Panc1 (cell line): ENCODE results near the gene ABCA7. TPM values are rescaled to one million over a fixed set of nuclear protein-coding genes. Genes with fewer than 3 reads are reported as not detected.

Experiments used
- ATAC-seq: fragments of 200-7000 bp; cut with Tn5 transposase; 2 replicates; pipeline ENCODE4 v1.9.1; 2020; ENCODE audit warnings: mild to moderate bottlenecking, moderate library complexity
- BruUV-seq: library from RNA; stranded (reverse); fragments of 400-500 nt; replicated peaks from 2 replicates; lab custom pipeline; 2021; lab: Mats Ljungman, UMichigan
- CTCF ChIA-PET: fragments of 300-600 bp; sonication (Branson Sonifier 250); formaldehyde crosslinking; loops from one replicate; lab custom pipeline; 2022; ENCODE audit warnings: antibody characterized with exemption; lab: Charles Lee
- POLR2A ChIA-PET: fragments of 300-600 bp; sonication (Branson Sonifier 250); formaldehyde crosslinking; loops from one replicate; lab custom pipeline; 2022; ENCODE audit warnings: antibody characterized with exemption; lab: Charles Lee
- DNase-seq: peaks from one replicate; pipeline ENCODE4 v3.0.0-alpha.2; 2010; ENCODE audit warnings: low read depth, low spot score
- H3K27ac ChIP-seq: 2 replicates; pipeline ENCODE4 v1.5.1; 2011; ENCODE audit warnings: mild to moderate bottlenecking, low read length, inconsistent platforms
- H3K27me3 ChIP-seq: fragments of 200-500 bp; sonication (Bioruptor generic); 2 replicates; pipeline ENCODE4 v1.6.0; 2014; ENCODE audit warnings: low read length, inconsistent platforms; ENCODE audit not compliant: control insufficient read depth, insufficient read depth
- H3K36me3 ChIP-seq: fragments of 200-500 bp; sonication (Bioruptor generic); 2 replicates; pipeline ENCODE4 v1.5.1; 2014; ENCODE audit warnings: inconsistent platforms, mild to moderate bottlenecking, low read length, moderate library complexity; ENCODE audit not compliant: control insufficient read depth, insufficient read depth
- H3K4me1 ChIP-seq: 2 replicates; pipeline ENCODE4 v1.5.1; 2011; ENCODE audit warnings: inconsistent platforms, mild to moderate bottlenecking, low read length, moderate library complexity; ENCODE audit not compliant: control insufficient read depth, insufficient read depth
- H3K4me3 ChIP-seq, 2 experiments: 2 replicates each; pipeline ENCODE4 v1.5.1; 2011 to 2012; ENCODE audit warnings: low read depth in 2 of 2, low read length in 2 of 2, mild to moderate bottlenecking in 2 of 2, inconsistent platforms in 1 of 2, moderate library complexity in 1 of 2
- H3K9me3 ChIP-seq: fragments of 200-500 bp; sonication (Bioruptor generic); 2 replicates; pipeline ENCODE4 v1.5.1; 2014; ENCODE audit warnings: low read depth, mild to moderate bottlenecking, inconsistent platforms, low read length, moderate library complexity; ENCODE audit not compliant: control insufficient read depth, insufficient read depth
- CTCF ChIP-seq: fragments of 450-650 bp; IDR thresholded peaks from 2 replicates; pipeline ENCODE4 v1.5.1; 2017; ENCODE audit warnings: mild to moderate bottlenecking
- POLR2AphosphoS5 ChIP-seq: IDR thresholded peaks from 2 replicates; pipeline ENCODE4 v1.6.1; 2012; ENCODE audit warnings: mild to moderate bottlenecking, low read depth, low read length, moderate library complexity
- SIN3A ChIP-seq: IDR thresholded peaks from 2 replicates; pipeline ENCODE4 v1.6.1; 2012; ENCODE audit warnings: low read depth, mild to moderate bottlenecking, low read length, moderate library complexity, borderline replicate concordance; ENCODE audit not compliant: insufficient read depth
- TCF7L2 ChIP-seq: IDR thresholded peaks from 2 replicates; pipeline ENCODE4 v1.6.1; 2011; ENCODE audit warnings: mild to moderate bottlenecking, low read depth, low read length, inconsistent platforms
- in situ Hi-C: cut with HindIII; loops from 2 replicates; pipeline ENCODE4 v1.10.0; 2016; ENCODE audit warnings: low sequenced_read_pairs, low pct_unique_long_range_greater_than_20kb
- intact Hi-C: fragments of 100-400 bp; cut with micrococcal nuclease; formaldehyde crosslinking; loops from one replicate; pipeline ENCODE4 v1.10.0; 2022; ENCODE audit not compliant: unreplicated experiment
- total RNA-seq: library from RNA; stranded (reverse); gene quantifications from one replicate; pipeline ENCODE4 v1.2.1, GENCODE V29; 2021; ENCODE audit not compliant: unreplicated experiment
- TF ChIP-seq, protein P1 (sequence below), 2 experiments: IDR thresholded peaks; 2 replicates each; pipeline ENCODE4 v1.6.1; 2011 to 2012; ENCODE audit warnings: low read depth in 2 of 2, control low read depth in 1 of 2, low read length in 1 of 2, mild to moderate bottlenecking in 1 of 2, moderate library complexity in 1 of 2; ENCODE audit not compliant: insufficient read depth in 1 of 2

ABCA7 gene
- total RNA-seq, 1 experiment from 2014 or later: 47.5 TPM

- intact Hi-C loops (no loop called here), in situ Hi-C loops (no loop called here)
- BruUV-seq: no TSS peak
- Histone ChIP-seq H3K4me1 (peaks cover 8% of the 10 kb centered on the region), H3K4me3 (no peak overlapping the region), H3K27ac (no peak overlapping the region), H3K27me3 (no peaks in the 10 kb centered on the region), H3K9me3 (no peaks in the 10 kb centered on the region), H3K36me3 (no peaks in the 10 kb centered on the region)
- TF ChIP-seq POLR2AphosphoS5 (no peak), CTCF (no peak), TCF7L2 (no peak), SIN3A (no peak)
- TF ChIP-seq, protein P1, sequence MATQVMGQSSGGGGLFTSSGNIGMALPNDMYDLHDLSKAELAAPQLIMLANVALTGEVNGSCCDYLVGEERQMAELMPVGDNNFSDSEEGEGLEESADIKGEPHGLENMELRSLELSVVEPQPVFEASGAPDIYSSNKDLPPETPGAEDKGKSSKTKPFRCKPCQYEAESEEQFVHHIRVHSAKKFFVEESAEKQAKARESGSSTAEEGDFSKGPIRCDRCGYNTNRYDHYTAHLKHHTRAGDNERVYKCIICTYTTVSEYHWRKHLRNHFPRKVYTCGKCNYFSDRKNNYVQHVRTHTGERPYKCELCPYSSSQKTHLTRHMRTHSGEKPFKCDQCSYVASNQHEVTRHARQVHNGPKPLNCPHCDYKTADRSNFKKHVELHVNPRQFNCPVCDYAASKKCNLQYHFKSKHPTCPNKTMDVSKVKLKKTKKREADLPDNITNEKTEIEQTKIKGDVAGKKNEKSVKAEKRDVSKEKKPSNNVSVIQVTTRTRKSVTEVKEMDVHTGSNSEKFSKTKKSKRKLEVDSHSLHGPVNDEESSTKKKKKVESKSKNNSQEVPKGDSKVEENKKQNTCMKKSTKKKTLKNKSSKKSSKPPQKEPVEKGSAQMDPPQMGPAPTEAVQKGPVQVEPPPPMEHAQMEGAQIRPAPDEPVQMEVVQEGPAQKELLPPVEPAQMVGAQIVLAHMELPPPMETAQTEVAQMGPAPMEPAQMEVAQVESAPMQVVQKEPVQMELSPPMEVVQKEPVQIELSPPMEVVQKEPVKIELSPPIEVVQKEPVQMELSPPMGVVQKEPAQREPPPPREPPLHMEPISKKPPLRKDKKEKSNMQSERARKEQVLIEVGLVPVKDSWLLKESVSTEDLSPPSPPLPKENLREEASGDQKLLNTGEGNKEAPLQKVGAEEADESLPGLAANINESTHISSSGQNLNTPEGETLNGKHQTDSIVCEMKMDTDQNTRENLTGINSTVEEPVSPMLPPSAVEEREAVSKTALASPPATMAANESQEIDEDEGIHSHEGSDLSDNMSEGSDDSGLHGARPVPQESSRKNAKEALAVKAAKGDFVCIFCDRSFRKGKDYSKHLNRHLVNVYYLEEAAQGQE (IDR thresholded peaks at IDR 0.05; ENCODE audit: insufficient read depth in 1 of 2, low read depth in 2 of 2, low read length in 1 of 2): no peak
- no peak for DNase-seq
- ChIA-PET CTCF (no interaction called here), POLR2A (no interaction called here)
- no peak for ATAC-seq
These were observed 47.2 kb upstream of the ABCA7 start for GRCh38 chr19:992670-993055.

DNA sequence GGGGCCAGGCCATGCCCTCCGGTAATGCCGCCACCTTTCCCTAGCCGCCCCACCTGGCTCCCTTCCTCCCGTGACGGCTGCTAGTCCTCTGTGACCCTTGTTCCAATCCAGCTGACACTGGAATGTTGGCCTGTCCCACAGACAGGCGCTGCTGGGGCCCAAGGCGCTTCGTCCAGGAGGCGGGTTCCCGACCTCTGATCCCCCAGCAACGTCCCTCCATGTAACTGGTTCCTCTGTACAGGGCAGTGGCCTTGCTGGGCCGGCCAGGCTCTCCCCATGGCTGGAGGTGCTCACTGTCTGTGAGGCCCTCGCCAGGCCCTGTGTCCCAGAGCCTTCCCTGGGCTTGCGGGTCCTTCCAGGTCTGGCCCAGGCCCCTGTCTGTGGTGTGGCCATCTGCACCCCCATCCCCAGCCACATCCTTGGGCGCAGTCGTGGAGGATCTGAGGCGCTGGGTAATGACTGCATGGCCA lies 46.5 kb upstream of the ABCA7 start:
- no peaks in the 10 kb centered on the region for H3K27me3 ChIP-seq
- in situ Hi-C loops: no loop called here
- CTCF ChIA-PET: no interaction called here

More for the DNA sequence above, 46.5 kb upstream of the ABCA7 start:
- no peak overlapping the region for H3K4me3 ChIP-seq
- no peaks in the 10 kb centered on the region for H3K36me3 ChIP-seq
- H3K27ac ChIP-seq: no peak overlapping the region
- no peak for TF ChIP-seq SIN3A
- TF ChIP-seq CTCF: no peak
- TF ChIP-seq POLR2AphosphoS5: no peak
- TF ChIP-seq, protein P1 (IDR thresholded peaks at IDR 0.05; ENCODE audit: insufficient read depth in 1 of 2, low read depth in 2 of 2, low read length in 1 of 2): no peak
- TF ChIP-seq TCF7L2: no peak
- H3K9me3 ChIP-seq: no peaks in the 10 kb centered on the region
- ATAC-seq (no peak; the same call in 1 of the 2 replicates), DNase-seq (no peak)
- peaks cover 8% of the 10 kb centered on the region for H3K4me1 ChIP-seq
- POLR2A ChIA-PET: no interaction called here
- BruUV-seq: no TSS peak
- intact Hi-C loops: no loop called here
